GM19397 (cell line): ENCODE results near the gene RASEF.
A peak's percentile ranks its signal among the peaks of the same experiment; 100 is the strongest.
"Not testable (repeated sequence)": the region's sequence is repeated elsewhere in the genome, so short reads cannot be mapped to it uniquely, and the experiment has no call there.

Experiments used
- ATAC-seq: cut with Tn5 transposase; IDR thresholded peaks from one replicate; pipeline ENCODE4 v1.9.1; 2021; ENCODE audit warnings: mild to moderate bottlenecking, moderate library complexity; ENCODE audit not compliant: unreplicated experiment

RASEF gene

DNA sequence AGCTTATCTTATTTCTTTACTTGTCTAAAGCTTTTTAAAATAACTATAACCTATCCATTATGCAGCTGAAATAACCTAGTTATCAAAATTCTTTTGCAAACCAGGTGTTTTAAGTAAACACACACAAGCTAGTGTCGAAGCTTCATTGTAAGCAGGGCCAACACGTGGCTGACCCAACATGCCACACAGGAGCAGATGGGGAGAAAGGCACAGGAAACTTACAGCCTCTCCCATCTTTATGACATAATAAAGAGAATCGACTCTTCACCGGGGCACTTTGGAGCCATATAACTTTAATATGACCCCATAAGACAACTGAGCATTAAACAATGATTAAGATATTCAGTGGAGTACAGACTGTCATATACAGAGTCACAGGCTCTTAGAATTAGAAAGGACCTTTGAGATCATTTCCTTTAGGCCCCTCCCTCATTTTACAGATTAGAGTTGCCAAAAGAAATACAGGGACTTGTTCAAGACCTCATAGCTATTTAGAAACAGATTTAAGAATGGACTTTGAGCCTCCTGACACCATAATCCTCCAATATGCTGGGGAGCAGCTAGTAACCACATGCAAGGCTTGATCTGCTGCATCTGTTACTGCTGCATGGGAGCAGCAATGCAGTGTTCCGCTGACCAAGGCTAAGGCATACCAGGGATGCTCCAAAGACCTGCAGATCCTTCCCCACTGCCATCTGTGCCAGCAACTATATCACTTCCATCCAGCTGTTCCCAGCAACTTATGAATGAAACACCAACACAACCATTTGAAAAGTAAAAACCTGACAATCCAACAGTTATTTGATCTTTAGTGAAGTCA, 75.4 kb downstream of the RASEF start:
- ATAC-seq: no peak

DNA sequence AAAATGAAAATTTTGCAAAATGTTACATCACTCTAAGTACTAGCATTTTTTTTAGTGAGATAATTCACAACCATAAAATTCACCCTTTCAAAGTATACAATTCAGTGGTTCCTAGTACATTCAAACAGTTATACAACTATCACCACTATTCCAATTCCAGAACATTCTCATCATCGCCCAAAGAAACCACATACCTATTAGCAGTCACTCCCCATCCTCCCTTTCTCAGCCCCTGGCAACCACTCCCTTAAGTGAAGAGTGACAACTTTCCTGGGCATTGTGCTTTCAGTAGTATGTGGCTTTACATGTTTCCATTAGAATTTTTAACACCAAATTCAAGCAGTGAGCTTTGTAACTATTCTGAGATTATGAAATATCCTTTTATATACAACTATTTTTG, 81.4 kb downstream of the RASEF start:
- ATAC-seq: no peak

DNA sequence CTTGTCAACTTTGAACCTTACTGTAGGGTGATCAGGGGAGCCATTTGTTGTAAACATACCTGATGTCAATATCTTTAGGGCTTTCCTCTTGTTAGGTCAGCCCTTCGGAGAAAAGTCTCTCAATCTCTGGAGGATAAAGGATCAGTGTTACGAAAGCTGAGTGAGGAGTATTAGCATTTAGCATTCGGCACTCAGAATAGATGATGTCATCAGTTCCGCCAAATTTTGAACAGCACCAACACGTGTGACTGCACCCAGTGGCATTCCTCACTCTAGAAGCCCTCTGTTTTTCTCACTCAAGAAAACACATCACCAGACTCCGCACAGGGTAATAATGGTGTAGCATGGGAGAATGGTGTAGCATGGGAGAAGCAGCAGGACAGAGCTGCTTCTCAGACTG, 87.8 kb downstream of the RASEF start:
- ATAC-seq: no peak

DNA sequence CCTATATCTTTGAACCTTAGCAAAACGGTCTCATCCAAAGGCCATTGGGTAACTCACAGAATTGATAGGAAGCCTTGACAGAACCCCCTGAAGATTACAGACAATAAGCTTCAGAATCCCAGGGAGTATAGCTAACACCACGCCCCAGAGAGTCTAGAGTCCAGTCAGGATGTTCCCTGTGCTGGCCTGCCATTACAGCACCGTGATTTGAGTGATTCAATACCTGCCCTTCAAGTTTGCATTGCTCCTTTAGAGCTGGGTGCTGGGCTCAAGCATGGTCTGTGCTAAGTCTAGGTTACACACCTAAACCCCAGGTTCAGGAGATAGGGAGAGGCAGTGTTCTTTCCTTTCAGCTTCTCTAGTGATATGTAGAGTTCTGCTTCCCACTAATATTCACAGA, 90.5 kb downstream of the RASEF start:
- ATAC-seq: no peak

DNA sequence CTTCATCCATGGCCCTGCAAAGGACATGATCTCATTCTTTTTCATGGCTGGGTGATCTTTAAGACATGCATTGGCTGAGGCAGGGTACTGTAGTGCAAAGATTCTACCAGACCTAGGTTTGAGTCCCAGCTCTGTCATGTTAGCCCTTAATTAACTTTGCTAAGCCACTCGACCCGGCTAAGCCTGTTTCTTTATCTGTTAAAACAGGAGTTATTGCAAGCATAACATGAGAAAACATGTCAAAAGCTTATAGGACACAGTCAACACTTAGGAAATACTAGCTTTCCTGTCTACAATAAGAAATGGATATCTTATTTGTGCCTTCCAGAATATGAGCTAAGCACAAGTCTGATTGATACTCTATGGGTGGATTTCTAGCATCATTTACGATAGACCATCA, 92.6 kb downstream of the RASEF start:
- ATAC-seq: no peak

DNA sequence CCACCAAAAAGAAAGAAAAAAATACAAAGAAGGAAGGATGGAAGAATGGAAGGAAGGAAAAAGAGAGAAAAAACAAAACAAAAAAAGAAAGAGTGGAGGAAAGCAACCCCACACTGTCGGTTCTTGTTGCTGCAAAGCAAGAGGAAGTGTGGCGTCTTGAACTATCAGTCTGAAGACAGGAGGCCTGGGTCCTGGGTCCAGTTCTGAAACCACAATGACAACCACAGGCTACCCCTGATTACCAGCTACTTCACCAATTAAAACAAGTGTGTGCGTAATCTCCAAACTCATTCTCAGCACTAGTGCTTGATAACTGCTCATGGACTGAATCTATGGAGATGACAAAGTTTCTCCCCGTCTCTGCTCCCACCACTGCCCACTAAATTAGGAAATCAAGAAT, 93.7 kb downstream of the RASEF start:
- ATAC-seq: no peak

DNA sequence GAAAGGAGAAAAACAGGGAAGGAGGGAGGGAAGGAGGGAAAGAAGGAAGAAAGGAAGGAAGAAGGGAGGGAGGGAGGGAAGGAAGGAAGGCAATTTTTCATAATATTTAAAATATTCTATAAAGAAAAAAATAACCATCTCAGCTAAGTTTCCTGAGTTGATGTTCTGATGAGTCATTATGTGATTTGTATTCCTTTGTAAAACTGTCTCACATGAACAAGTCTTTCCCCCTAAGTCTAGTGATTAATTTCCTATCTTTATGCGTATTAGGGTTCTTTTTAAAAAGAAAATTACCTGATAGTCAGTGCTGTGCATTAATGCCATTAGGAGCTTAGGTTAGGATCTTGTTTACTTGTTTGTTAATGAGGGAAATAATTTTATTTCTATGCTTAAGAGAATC, 94.1 kb downstream of the RASEF start:
- ATAC-seq: no peak

DNA sequence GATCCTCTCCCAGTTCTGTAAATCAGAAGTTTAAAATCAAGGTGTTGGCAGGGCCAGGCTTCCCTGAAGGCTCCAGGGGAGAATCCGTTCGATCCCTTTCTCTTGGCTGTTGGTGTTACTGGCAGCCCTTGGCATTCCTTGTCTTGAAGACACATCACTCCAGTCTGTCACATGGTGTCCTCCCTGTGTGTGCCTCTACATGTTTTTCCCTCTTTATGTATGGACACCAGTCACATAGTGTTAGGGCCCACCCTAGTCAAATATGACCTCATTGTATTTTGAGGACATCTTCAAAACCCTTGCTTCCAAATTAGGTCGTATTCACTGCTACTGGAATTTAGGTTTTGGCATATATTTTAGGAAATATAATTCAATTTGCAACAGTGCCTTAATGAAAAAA, 94.6 kb downstream of the RASEF start:
- no peak for ATAC-seq

DNA sequence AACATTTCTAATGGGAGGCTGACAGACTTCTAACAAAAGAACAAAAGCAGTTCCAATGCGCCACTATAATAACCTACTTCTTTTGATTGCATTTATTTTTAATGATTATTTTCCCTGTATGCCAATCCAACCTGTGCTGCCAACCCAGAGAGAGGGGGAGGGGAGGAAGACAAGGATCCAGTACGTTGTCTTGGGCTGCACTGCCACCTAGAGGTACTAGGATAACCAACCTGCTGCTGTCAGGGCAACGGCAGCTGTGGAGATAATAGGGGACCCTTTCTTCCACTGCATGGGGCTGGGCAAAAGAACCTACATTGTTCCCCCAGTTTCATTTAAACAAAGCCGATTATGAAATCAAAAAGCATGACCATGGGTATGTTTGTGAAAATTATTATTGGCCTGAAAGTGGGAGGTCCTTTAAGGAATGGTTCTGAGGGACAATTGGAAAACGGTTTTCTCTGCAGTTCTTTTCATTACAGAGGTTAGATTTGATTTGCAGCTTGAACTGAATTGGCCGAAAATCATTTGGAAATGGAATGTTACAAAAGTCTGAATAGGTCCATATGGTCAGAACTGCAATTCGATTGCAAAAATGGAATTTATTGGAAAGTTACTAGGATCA, 101.3 kb downstream of the RASEF start:
- ATAC-seq: peak; percentile 94

DNA sequence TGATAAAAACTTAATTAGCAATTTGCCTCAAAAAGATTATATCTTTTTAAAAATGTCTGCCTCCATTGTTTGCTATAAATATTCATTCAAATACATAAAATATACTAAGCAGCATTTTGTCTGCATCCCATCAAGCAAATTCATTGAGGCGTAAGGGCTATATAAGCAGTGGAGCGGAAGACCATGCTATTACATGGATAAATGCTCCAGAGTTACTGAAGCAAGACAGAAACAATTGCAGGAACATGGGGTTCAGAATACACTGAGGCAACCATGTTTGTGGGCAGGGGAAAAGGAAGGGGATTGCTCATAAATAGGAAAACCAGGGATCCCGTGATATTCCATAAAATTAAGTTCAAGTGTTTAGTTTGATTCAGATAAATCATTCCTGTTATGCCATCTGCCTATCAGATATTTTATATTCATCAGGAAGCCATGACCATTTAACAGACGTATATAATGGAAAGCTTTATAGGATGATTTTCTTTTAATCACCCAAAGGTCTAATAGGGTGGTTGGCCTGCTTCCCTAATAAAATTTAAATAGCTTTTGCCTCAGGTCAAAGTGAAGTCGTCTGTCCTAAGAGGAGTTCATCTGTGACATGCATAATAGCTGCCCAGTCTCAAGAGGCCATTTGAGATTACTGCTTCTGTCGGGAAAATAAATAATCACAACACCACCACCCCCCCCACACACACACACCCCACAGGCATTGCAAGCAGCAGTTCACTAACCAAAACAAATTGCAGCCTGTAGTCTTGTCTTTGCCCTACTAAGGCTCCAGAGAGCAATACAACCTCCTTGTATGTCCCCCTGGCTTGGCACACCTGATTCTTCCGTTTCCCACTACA, 105.2 kb downstream of the RASEF start:
- ATAC-seq: no peak

DNA sequence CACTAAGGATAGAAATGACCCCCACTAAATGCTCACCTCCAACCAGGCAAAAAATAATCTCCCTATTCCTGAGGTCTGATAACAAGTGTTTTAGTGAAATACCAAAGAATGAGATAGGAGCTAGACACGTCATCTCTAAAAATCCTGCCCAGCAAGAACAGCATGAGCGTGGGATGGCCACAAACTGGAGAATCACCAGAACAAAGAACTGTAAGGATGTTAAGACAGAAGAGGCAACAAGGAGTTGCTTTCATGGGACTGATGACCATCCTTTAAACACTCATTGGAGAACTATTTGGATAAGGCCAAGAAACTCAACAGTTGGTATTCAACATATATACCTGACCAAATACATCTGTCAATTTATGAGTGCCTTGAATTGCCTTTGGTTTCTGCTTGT, 113.7 kb downstream of the RASEF start:
- no peak for ATAC-seq

DNA sequence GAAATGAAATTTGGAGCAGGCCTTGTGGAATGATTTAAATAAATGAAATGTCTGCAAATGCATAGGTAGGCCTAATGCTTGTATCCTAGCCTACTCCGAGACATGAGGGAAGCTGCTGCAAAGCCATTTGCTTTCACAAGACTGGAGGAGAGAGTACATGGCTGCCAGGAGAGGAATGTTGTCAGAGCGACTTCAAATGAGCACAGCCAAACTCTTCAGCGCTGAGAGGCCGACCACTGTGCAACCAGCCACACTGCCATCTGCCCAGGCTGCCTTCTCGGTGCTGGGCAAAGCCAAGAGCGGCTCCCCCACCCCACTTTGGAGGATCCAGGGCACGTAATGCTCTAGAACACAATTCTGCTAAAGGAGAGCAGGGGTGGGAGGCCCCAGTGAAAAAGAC, 122.6 kb downstream of the RASEF start:
- no peak for ATAC-seq

DNA sequence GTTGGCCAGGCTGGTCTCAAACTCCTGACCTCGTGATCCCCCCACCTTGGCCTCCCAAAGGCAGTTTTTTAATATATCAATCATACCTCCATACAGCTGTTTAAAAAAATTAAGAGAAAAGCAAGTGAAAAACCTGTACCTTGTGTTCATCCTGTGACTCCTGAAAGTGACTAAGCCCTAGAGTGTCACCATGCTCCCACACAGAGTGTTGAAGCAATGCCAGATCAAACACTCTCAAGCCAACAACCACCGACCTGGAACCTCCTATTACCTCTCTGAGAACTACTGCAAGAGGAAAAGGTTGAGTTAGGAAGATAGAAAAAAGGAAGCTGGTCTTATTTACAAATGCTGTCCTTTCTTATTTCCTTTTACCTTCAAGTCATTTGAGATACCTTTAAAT, 123.5 kb downstream of the RASEF start:
- ATAC-seq: no peak

DNA sequence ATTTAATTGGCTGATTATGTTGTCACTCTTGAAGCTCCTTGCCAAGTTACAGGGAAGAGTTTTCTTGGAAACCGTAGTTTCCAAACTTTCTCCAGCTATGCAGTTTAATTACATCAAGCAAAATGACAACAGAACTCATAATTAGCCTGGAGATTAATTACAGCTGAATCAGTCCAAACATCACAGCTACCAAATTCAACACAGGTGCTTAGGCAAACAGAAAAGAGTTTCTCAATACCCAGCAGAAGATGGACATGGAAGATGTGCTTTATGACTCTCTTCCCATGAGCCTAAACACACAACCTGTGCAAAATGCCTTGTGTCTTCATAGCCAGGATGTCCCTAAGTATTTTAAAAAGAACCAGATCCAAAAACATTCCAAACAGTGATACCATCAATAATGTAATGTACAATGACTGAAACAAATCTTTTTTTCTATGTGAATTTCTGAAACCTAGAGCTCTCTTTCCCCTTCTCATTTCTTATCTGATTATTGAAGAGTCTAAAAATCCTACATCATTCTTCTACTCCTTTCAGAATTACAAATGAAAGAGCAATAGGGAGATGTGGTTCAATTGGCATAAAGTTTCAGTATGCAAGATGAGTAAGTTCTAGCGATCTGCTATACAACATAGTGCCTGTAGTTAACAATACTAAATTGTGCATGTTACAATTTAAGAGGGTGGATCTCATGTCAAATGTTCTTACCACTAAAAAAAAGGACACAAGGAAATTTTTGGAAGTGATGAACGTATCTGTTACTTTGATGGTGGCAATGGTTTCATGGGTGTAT, 124.3 kb downstream of the RASEF start:
- no peak for ATAC-seq

DNA sequence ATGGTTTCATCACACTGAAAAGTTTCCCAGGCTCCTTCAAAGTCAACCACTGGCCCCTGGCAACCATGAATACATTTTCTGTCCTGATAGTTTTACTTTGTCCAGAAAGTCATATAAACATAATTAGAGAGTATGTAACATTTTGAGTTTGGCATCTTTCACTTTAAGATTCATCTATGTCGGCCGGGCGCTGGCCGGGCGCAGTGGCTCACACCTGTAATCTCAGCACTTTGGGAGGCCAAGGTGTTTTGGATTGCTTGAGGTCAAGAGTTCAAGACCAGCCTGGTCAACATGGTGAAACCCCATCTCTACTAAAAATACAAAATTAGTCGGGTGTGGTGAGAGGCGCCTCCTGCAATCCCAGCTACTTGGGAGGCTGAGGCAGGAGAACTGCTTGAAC, 126.4 kb downstream of the RASEF start:
- not testable (repeated sequence) for ATAC-seq

DNA sequence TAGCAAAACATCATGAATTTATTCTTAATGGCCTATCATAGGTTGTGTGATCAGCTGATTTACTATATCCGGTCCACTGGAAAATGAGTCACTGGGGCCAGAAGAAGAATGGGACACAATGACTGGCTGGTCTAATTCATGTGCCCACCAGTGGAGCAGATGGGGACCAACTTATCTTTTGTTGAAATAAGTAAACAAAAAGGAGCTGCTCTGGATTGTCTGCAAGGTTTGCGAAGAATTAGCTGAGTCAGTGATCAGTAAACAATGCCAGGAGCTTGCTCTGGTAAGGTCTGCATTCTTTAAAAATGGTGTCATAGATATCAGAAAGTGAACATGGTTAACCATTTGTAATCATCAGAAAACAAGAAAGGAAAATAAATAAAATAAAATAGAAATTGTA, 128.0 kb downstream of the RASEF start:
- no peak for ATAC-seq

DNA sequence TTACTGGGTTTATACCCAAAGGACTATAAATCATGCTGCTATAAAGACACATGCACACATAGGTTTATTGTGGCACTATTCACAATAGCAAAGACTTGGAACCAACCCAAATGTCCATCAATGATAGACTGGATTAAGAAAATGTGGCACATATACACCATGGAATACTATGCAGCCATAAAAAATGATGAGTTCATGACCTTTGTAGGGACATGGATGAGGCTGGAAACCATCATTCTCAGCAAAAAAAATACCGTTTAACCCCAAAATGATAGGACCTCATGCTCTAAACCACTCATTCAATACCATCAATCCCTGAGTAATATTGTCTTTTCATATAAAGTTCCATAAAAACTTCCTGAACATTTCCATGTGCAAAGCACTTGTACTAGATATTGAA, 128.9 kb downstream of the RASEF start:
- ATAC-seq: not testable (repeated sequence)

DNA sequence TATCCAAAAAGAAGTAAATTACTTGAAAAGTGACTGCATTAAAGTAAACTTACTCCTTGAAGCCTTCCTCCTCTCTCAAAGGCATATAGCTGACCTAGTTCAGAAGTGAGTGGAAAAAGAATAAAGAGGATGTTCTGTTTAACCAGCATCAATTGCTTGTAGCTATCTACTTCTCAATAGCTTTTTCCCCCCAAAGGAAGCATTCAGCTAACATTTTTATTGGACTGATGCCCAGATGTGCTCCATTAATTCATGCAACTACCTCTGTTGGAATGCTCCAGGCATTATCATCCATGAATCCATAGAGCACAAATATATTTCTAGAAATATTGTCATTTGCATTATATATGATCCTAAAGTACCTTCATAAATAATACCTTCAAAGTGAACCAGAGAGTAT, 132.8 kb downstream of the RASEF start:
- ATAC-seq: no peak
